HepG2 (cell line): Measurements from ENCODE around the gene VCL.

Experiments used
- CTCF ChIP-seq: sonication (generic); formaldehyde crosslinking; IDR thresholded peaks from 2 replicates; pipeline ENCODE4 v1.5.0; 2020; ENCODE audit warnings: mild to moderate bottlenecking, missing genetic modification reagents, moderate library complexity
- MYC ChIP-seq: sonication (generic); formaldehyde crosslinking; IDR thresholded peaks from 2 replicates; pipeline ENCODE4 v1.9.0; 2021; ENCODE audit warnings: missing genetic modification reagents, borderline replicate concordance
- NFATC3 ChIP-seq: sonication (generic); formaldehyde crosslinking; IDR thresholded peaks from 2 replicates; pipeline ENCODE4 v1.5.1; 2020; ENCODE audit warnings: mild to moderate bottlenecking, missing genetic modification reagents
- RORA ChIP-seq: sonication (generic); formaldehyde crosslinking; IDR thresholded peaks from 2 replicates; pipeline ENCODE4 v1.5.0; 2020; ENCODE audit warnings: mild to moderate bottlenecking, missing genetic modification reagents, moderate library complexity
- SAFB2 ChIP-seq: sonication (generic); formaldehyde crosslinking; IDR thresholded peaks from 2 replicates; pipeline ENCODE4 v1.5.1; 2020; ENCODE audit warnings: missing genetic modification reagents, low read depth, mild to moderate bottlenecking, borderline replicate concordance
- ZNF225 ChIP-seq: sonication (generic); formaldehyde crosslinking; IDR thresholded peaks from 2 replicates; pipeline ENCODE4 v1.4.0; 2020; ENCODE audit warnings: mild to moderate bottlenecking, missing genetic modification reagents
- ZSCAN29 ChIP-seq: sonication (generic); formaldehyde crosslinking; conservative IDR thresholded peaks from 2 replicates; pipeline ENCODE4 v1.4.0; 2020; ENCODE audit warnings: mild to moderate bottlenecking, missing genetic modification reagents
- TF ChIP-seq, protein P1 (sequence below): IDR thresholded peaks from 2 replicates; pipeline ENCODE4 v1.6.1; 2016; ENCODE audit warnings: missing compliant biosample characterization, missing genetic modification reagents, borderline replicate concordance

DNA sequence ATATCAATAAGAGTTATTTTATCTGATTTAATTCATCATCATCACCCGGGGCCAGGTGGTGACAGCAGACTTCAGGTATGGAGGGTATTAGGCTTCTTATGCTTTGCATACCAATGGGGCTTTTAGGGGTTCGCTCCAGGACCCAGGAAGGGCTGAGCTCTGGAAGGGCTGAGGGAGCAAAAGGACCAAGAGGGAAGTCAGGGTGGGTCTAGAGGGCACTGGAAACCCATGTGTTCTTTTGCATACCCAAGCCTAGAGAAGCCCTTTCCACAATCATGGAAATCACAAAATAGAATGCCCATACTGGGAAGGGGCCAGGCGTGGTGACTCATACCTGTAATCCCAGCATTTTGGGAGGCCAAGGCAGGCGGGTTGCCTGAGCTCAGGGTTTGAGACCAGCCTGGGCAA, 30.9 kb upstream of the VCL start:
- no peak for TF ChIP-seq CTCF (CRISPR knock-in tag)
- no peak for TF ChIP-seq ZSCAN29 (CRISPR knock-in tag)
- no peak for TF ChIP-seq NFATC3 (CRISPR knock-in tag)
- no peak for TF ChIP-seq MYC (CRISPR knock-in tag)
- TF ChIP-seq SAFB2 (CRISPR knock-in tag): no peak
- no peak for TF ChIP-seq ZNF225 (CRISPR knock-in tag)
- TF ChIP-seq, protein P1, sequence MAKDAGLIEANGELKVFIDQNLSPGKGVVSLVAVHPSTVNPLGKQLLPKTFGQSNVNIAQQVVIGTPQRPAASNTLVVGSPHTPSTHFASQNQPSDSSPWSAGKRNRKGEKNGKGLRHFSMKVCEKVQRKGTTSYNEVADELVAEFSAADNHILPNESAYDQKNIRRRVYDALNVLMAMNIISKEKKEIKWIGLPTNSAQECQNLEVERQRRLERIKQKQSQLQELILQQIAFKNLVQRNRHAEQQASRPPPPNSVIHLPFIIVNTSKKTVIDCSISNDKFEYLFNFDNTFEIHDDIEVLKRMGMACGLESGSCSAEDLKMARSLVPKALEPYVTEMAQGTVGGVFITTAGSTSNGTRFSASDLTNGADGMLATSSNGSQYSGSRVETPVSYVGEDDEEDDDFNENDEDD (CRISPR knock-in tag): no peak
- TF ChIP-seq RORA: no peak
